GM19240 (cell line): ENCODE measurements around the gene JTB.

Source experiments
- DNase-seq: peaks from one replicate; pipeline ENCODE4 v3.0.0; 2011; ENCODE audit warnings: low spot score; ENCODE audit not compliant: insufficient read length

Gene JTB

GRCh38 chr1:153933955-153934354, 43.5 kb downstream of the JTB start:
- no peak for DNase-seq

- DNase-seq = no peak
Observed at GRCh38 chr1:153933430-153933829, 44.0 kb downstream of the JTB start.

GRCh38 chr1:153932156-153933131, 45.0 kb downstream of the JTB start:
- no peak for DNase-seq

- no peak for DNase-seq
Observed at GRCh38 chr1:153929981-153930948, 47.2 kb downstream of the JTB start.

GRCh38 chr1:153929426-153929825, 48.0 kb downstream of the JTB start:
- no peak for DNase-seq

GRCh38 chr1:153928791-153929341, 48.6 kb downstream of the JTB start:
- DNase-seq = no peak

GRCh38 chr1:153928245-153928644, 49.2 kb downstream of the JTB start:
- no peak for DNase-seq

GRCh38 chr1:153926405-153926804, 51.1 kb downstream of the JTB start:
- no peak for DNase-seq
